ENCODE data around the gene INKA2.
"Not testable (repeated sequence)": the region's sequence is repeated elsewhere in the genome, so short reads cannot be mapped to it uniquely, and the experiment has no call there.

INKA2 gene

DNA sequence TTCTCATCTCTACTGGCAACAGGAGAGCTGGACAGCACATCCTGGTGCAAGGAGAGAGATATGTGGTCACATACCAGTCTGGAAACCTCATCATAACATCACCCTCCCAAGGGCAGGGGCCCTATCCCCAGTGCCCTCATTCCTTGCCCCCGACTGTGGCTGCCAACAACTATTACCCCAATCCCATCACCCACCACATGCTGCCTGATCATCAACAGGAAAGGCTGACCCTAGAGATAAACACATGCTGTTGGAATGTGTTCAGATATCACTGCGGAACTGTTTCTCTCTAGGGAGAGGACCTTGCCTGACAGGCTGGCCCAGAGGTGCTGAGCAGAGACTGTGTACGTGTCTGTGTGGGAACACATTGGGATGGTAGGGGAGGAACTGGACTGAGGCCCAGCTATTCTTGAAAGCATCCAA lies 4.5 kb upstream of the INKA2 start:
- no peak for TF ChIP-seq MYC (IDR thresholded peaks at IDR 0.05; ENCODE audit: low read depth, low read length)
- DNase-seq (ENCODE audit: low read depth): no peak
- no peak overlapping the region for H3K4me3 ChIP-seq (ENCODE audit: low read depth, low read length)

DNA sequence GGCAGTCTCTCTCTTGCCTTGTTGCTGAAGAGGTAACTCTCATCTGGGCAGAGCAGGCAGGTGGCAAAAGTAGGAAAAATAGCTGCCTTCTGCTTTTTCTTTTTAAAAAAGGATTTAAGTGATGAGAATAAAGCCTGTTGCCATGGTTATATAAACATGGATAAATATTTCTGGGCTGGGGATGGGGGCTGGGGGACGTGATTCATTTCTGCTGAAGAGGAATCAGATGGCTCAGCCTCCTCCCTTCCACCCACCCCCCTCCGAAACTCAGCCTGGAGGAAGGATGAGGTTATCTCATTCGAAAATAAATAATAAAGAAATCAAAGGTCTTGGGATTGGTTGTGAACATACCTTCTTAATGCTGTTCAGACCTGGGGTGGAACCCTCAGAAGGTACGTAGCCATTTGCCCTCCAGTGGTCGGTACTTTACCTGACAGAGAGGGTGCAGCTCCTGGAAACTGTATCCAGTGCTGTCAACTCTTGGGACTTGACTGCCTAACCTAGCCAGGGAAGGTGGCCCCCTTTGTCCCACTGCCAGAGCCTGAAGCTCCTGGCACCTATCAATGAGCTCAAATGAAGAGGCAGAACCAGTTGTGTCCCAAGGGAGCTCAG lies 3.8 kb upstream of the INKA2 start:
- no peak overlapping the region for H3K4me3 ChIP-seq (ENCODE audit: low read depth, low read length)
- TF ChIP-seq, protein P1, sequence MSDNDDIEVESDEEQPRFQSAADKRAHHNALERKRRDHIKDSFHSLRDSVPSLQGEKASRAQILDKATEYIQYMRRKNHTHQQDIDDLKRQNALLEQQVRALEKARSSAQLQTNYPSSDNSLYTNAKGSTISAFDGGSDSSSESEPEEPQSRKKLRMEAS (IDR thresholded peaks at IDR 0.05; ENCODE audit: low read depth, low read length): no peak
- TF ChIP-seq MYC (IDR thresholded peaks at IDR 0.05; ENCODE audit: low read depth, low read length): no peak
- TF ChIP-seq, protein P2, sequence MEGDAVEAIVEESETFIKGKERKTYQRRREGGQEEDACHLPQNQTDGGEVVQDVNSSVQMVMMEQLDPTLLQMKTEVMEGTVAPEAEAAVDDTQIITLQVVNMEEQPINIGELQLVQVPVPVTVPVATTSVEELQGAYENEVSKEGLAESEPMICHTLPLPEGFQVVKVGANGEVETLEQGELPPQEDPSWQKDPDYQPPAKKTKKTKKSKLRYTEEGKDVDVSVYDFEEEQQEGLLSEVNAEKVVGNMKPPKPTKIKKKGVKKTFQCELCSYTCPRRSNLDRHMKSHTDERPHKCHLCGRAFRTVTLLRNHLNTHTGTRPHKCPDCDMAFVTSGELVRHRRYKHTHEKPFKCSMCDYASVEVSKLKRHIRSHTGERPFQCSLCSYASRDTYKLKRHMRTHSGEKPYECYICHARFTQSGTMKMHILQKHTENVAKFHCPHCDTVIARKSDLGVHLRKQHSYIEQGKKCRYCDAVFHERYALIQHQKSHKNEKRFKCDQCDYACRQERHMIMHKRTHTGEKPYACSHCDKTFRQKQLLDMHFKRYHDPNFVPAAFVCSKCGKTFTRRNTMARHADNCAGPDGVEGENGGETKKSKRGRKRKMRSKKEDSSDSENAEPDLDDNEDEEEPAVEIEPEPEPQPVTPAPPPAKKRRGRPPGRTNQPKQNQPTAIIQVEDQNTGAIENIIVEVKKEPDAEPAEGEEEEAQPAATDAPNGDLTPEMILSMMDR (IDR thresholded peaks at IDR 0.05; ENCODE audit: low read depth, low read length): no peak
- no peak for DNase-seq (ENCODE audit: low read depth)

DNA sequence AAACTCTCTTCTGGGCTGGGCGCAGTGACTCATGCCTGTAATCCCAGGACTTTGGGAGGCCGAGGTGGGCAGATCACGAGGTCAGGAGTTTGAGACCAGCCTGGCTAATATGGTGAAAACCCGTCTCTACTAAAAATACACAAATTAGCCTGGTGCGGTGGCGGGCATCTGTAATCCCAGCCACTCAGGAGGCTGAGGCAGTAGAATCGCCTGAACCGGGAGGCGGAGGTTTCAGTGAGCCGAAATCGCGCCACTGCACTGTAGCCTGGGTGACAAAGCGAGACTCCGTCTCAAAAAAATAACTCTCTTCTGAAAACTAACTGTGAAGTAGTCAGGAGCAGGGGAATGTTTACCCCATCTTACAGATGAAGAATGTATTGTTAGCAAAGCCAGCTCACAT lies 3.1 kb upstream of the INKA2 start:
- DNase-seq (ENCODE audit: low read depth): not testable (repeated sequence)

DNA sequence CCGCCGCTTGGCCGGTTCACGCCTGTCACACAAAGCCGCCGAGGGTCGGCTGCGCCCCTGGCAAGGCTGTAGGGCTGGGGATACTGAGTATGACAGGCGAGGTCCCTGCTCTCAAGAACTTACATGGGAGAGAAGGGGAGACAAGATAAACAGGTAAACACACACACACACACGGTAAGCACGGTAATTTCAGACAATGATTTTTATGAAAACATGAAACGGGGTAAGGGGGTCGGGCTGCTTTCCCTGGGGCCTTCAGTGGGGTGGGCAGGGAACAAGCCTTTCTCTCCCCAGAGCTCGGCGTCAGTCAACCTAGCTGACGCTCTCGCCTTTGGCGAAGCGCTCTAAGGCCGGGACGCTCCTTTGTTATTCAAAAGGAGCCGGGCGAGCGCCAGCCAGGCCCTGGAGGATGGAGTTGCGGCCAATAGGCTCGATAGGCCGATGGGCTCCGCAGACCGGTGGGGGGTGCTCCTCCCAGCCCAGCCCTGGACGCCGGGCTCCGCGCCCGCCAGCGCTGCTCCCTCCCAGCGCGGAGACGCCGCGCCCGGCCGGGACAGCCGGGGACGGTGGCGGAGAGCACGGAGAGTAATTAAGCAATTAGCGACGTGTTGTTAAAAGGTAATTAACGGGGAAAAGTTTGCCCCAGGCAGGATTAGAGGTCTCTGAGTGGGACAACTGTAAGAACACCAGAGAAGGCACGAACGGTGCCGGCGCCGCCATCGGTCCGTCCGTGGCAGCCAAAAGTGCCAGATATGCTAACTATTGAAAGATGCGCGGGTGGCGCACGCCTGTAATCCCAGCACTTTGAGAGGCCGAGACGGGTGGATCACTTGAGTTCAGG lies 950 bp upstream of the INKA2 start:
- H3K4me3 ChIP-seq (ENCODE audit: low read depth, low read length): peak overlapping the region; percentile 62
- peak; percentile 13 for DNase-seq (ENCODE audit: low read depth)
- TF ChIP-seq, protein P2 (IDR thresholded peaks at IDR 0.05; ENCODE audit: low read depth, low read length): no peak
- TF ChIP-seq, protein P1 (IDR thresholded peaks at IDR 0.05; ENCODE audit: low read depth, low read length): no peak

More for the DNA sequence above, 3.1 kb upstream of the INKA2 start:
- H3K4me3 ChIP-seq (ENCODE audit: low read depth, low read length): not testable (repeated sequence)

DNA sequence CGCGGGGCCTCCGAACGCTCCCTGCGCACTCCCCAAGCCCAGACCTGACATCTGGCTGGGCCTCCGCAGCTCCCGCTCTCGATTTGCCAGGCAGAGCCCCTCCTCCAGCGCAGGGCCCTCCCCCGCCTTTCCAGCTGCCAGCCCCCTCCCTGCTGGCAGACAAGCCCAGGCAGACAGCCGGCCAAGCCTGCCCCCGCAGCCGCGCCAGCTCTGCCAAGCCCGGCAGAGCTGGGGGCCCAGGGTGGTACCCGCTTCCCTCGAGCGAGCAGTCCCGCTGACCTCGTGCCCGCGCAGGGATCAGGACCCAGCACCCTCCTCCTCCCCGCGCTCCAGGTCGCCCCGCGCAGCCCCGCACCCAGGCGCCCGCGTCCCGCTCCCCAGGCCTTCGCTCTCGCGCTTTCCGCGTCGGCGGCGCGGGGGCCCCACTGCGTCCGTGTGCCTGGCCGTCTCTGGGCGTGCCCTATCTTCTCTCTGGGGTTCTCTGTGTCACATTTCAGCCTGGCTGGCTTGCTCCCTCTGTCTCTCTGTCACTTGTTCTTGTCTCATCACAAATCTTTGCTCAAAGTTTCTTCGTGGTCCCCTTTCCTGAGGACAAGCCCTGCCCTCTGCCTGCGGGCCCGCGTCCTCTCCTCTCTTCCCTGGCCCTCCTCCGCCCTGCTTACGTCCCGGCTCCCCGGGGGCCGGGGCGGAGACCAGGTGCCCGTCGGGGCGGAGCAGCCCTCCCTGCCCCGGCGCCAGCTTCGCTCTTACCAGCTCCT lies 580 bp downstream of the INKA2 start:
- DNase-seq (ENCODE audit: low read depth): peak; percentile 80
- peak; percentile 47 for TF ChIP-seq MYC (IDR thresholded peaks at IDR 0.05; ENCODE audit: low read depth, low read length)
- TF ChIP-seq, protein P2 (IDR thresholded peaks at IDR 0.05; ENCODE audit: low read depth, low read length): no peak
- TF ChIP-seq, protein P1 (IDR thresholded peaks at IDR 0.05; ENCODE audit: low read depth, low read length): no peak
- no peak for TF ChIP-seq POLR2A (IDR thresholded peaks at IDR 0.05; ENCODE audit: extremely low read depth, insufficient read length)

DNA sequence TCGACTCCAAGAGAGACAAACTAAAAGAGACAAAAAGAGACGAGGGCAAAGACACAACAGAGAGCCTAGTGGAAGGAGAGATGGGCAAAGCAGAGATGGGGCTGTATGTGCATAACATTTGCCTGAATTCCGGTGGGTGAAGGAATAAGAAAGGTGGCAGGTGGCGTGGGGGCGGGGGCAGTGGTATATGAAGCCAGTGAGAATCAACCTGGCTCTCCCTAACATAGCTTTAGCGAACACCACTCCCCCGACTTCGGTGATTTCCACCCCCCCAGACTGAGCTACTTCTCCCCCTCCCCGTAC lies 1.1 kb downstream of the INKA2 start:
- DNase-seq (ENCODE audit: low read depth): no peak
- H3K4me3 ChIP-seq (ENCODE audit: low read depth, low read length): peak overlapping the region; percentile 25
- no peak for TF ChIP-seq POLR2A (IDR thresholded peaks at IDR 0.05; ENCODE audit: extremely low read depth, insufficient read length)
- TF ChIP-seq, protein P2 (IDR thresholded peaks at IDR 0.05; ENCODE audit: low read depth, low read length): no peak
- TF ChIP-seq, protein P1 (IDR thresholded peaks at IDR 0.05; ENCODE audit: low read depth, low read length): no peak

More for the DNA sequence above, 580 bp downstream of the INKA2 start:
- peak overlapping the region; percentile 62 for H3K4me3 ChIP-seq (ENCODE audit: low read depth, low read length)
